K562 (cell line): Measurements from ENCODE around the gene FGD6. TPM values are rescaled to one million over a fixed set of nuclear protein-coding genes. Genes with fewer than 3 reads are reported as not detected.

Source experiments
- ARID1B ChIP-seq: fragments of 450-650 bp; IDR thresholded peaks from 2 replicates; pipeline ENCODE4 v1.6.1; 2016; ENCODE audit warnings: antibody characterized with exemption, mild to moderate bottlenecking, inconsistent platforms
- BACH1 ChIP-seq: fragments of 200-800 bp; sonication (Bioruptor generic); IDR thresholded peaks from 2 replicates; pipeline ENCODE4 v1.6.1; 2016; ENCODE audit warnings: missing genetic modification characterization, missing compliant biosample characterization
- C11orf30 ChIP-seq: fragments of 450-650 bp; IDR thresholded peaks from 2 replicates; pipeline ENCODE4 v1.6.1; 2016; ENCODE audit warnings: low read depth, mild to moderate bottlenecking
- CBFA2T2 ChIP-seq: fragments of 450-650 bp; conservative IDR thresholded peaks from 2 replicates; pipeline ENCODE4 v1.6.1; 2017; ENCODE audit warnings: mild to moderate bottlenecking
- CEBPB ChIP-seq: fragments of 450-650 bp; IDR thresholded peaks from 2 replicates; pipeline ENCODE4 v1.6.1; 2016; ENCODE audit warnings: missing genetic modification characterization, missing compliant biosample characterization
- DPF2 ChIP-seq: fragments of 450-650 bp; IDR thresholded peaks from 2 replicates; pipeline ENCODE4 v1.6.1; 2016
- JUND ChIP-seq, 2 experiments: IDR thresholded peaks; 2 replicates in 1 of 2; 3 replicates in 1 of 2; pipeline ENCODE4 v1.6.1; 2011; ENCODE audit warnings: borderline replicate concordance in 2 of 2, low read depth in 2 of 2, low read length in 2 of 2, improper control_type of control experiment in 1 of 2, missing biosample characterization in 1 of 2, missing genetic modification characterization in 1 of 2, missing genetic modification reagents in 1 of 2
- NFE2 ChIP-seq: IDR thresholded peaks from 2 replicates; pipeline ENCODE4 v1.6.1; 2014; ENCODE audit warnings: antibody characterized with exemption, low read depth
- PKNOX1 ChIP-seq: fragments of 450-650 bp; IDR thresholded peaks from 2 replicates; pipeline ENCODE4 v1.6.1; 2016
- SFPQ ChIP-seq: fragments of 200-400 bp; formaldehyde crosslinking; IDR thresholded peaks from 2 replicates; pipeline ENCODE4 v1.6.1; 2017; ENCODE audit warnings: mild to moderate bottlenecking, low read depth, low read length, moderate library complexity
- STAT6 ChIP-seq: sonication (generic); formaldehyde crosslinking; IDR thresholded peaks from 2 replicates; pipeline ENCODE4 v1.8.1; 2023; ENCODE audit warnings: mild to moderate bottlenecking, missing genetic modification reagents
- ZNF347 ChIP-seq: fragments of 450-650 bp; formaldehyde crosslinking; IDR thresholded peaks from 2 replicates; pipeline ENCODE4 v1.4.0; 2020; ENCODE audit warnings: low read depth, mild to moderate bottlenecking, moderate library complexity
- ZNF592 ChIP-seq: fragments of 450-650 bp; IDR thresholded peaks from 2 replicates; pipeline ENCODE4 v1.6.1; 2017; ENCODE audit warnings: antibody characterized with exemption, mild to moderate bottlenecking
- polyA plus RNA-seq, 8 experiments: library from polyadenylated mRNA; depleted of rRNA in 4 of 8; stranded (reverse) in 5 of 8; unstranded in 3 of 8; fragments of >200 nt; fragmentation: Nextera tagmentation in 2 of 8; fragmentation: Illumina TruSeq in 1 of 8; extraction: Ambion mirVana in 2 of 8; extraction: Trizol in 1 of 8; gene quantifications; 2 replicates each; pipeline versions ENCODE4 v1.2.1 to v1.2.3, GENCODE V29; 2011 to 2014; ENCODE audit warnings: inconsistent platforms in 1 of 8, missing spikeins in 1 of 8
- total RNA-seq, 7 experiments: library from RNA; depleted of rRNA in 6 of 7; stranded (reverse); fragments of >200 nt in 6 of 7; fragmentation: Illumina TruSeq in 2 of 7; extraction: Trizol in 2 of 7; gene quantifications; 2 replicates each; pipeline versions ENCODE4 v1.2.1 to v1.2.3, GENCODE V29; 2011 to 2021; ENCODE audit warnings: low replicate concordance in 1 of 7

The FGD6 gene
- total and polyA plus RNA-seq, 9 of the 15 experiments (the other 6 are each of a cell fraction or from before 2014, with no cell fraction given) = 1.5 to 11.1 (median 5.8) TPM

GRCh38 chr12:95224202-95225170, 7.2 kb upstream of the FGD6 start (continued):
- TF ChIP-seq PKNOX1 (peak; percentile 17; the same call in 1 of the 2 replicates), ARID1B (peak; percentile 49), BACH1 (tag) (peak; percentile 94), ZNF592 (peak; percentile 68), ZNF347 (no peak), JUND (IDR thresholded peaks at IDR 0.05; ENCODE audit: borderline replicate concordance, low read depth, low read length) (peak; percentile 12; the same call in 1 of the 2 replicates), JUND (tag; IDR thresholded peaks at IDR 0.05; ENCODE audit: borderline replicate concordance, low read depth, low read length) (peak; percentile 49; the same call in 1 of the 3 replicates), DPF2 (0 out of 2 replicates have a peak, but pooled peaks have one; percentile 58), C11orf30 (peak; percentile 99), NFE2 (peak; percentile 91), CBFA2T2 (no peak), SFPQ (no peak), CEBPB (tag) (peak; percentile 76), STAT6 (CRISPR knock-in tag) (no peak)
